HepG2 (cell line): ENCODE results near the gene FAM222B. TPM values are rescaled to one million over a fixed set of nuclear protein-coding genes. Genes with fewer than 3 reads are reported as not detected.

Source experiments
- BHLHE40 ChIP-seq: IDR thresholded peaks from 2 replicates; pipeline ENCODE4 v1.6.1; 2011; ENCODE audit warnings: low read length, improper control_type of control experiment
- GZF1 ChIP-seq: sonication (generic); formaldehyde crosslinking; IDR thresholded peaks from 2 replicates; pipeline ENCODE4 v1.5.1; 2020; ENCODE audit warnings: mild to moderate bottlenecking, missing genetic modification reagents
- NAIF1 ChIP-seq: sonication (generic); formaldehyde crosslinking; IDR thresholded peaks from 2 replicates; pipeline ENCODE4 v1.5.0; 2020; ENCODE audit warnings: mild to moderate bottlenecking, missing genetic modification reagents, borderline replicate concordance
- RAD21 ChIP-seq: fragments of 450-650 bp; formaldehyde crosslinking; IDR thresholded peaks from 2 replicates; pipeline ENCODE4 v1.5.0; 2020; ENCODE audit warnings: mild to moderate bottlenecking
- RARA ChIP-seq: IDR thresholded peaks from 2 replicates; pipeline ENCODE4 v1.6.1; 2016; ENCODE audit warnings: missing genetic modification reagents, missing compliant biosample characterization
- SIX1 ChIP-seq: sonication (generic); formaldehyde crosslinking; IDR thresholded peaks from 2 replicates; pipeline ENCODE4 v1.4.0; 2020; ENCODE audit warnings: missing genetic modification reagents, borderline replicate concordance
- SYNCRIP ChIP-seq: fragments of 200-400 bp; formaldehyde crosslinking; IDR thresholded peaks from 2 replicates; pipeline ENCODE4 v1.6.1; 2018; ENCODE audit warnings: mild to moderate bottlenecking, low read depth, low read length; ENCODE audit not compliant: insufficient read depth
- XRCC5 ChIP-seq: fragments of 200-400 bp; formaldehyde crosslinking; optimal IDR thresholded peaks from 2 replicates; pipeline ENCODE3; 2017; ENCODE audit warnings: mild to moderate bottlenecking, low read length
- ZNF350 ChIP-seq: sonication (generic); formaldehyde crosslinking; IDR thresholded peaks from 2 replicates; pipeline ENCODE4 v1.4.0; 2020; ENCODE audit warnings: mild to moderate bottlenecking, low read depth, missing genetic modification reagents, borderline replicate concordance
- ZNF607 ChIP-seq: sonication (generic); formaldehyde crosslinking; IDR thresholded peaks from 2 replicates; pipeline ENCODE4 v1.5.1; 2020; ENCODE audit warnings: missing genetic modification reagents, mild to moderate bottlenecking, borderline replicate concordance
- ZNF616 ChIP-seq: sonication (generic); formaldehyde crosslinking; IDR thresholded peaks from 2 replicates; pipeline ENCODE4 v1.5.0; 2020; ENCODE audit warnings: low read depth, mild to moderate bottlenecking, missing genetic modification reagents
- ZNF713 ChIP-seq: sonication (generic); formaldehyde crosslinking; IDR thresholded peaks from 2 replicates; pipeline ENCODE4 v1.4.0; 2020; ENCODE audit warnings: mild to moderate bottlenecking, missing genetic modification reagents
- ZNF749 ChIP-seq: sonication (generic); formaldehyde crosslinking; IDR thresholded peaks from 2 replicates; pipeline ENCODE4 v1.8.0; 2022; ENCODE audit warnings: mild to moderate bottlenecking, missing genetic modification reagents, moderate library complexity, borderline replicate concordance
- ZNF841 ChIP-seq: sonication (generic); formaldehyde crosslinking; IDR thresholded peaks from 2 replicates; pipeline ENCODE4 v1.8.1; 2023; ENCODE audit warnings: missing genetic modification reagents, borderline replicate concordance
- polyA plus RNA-seq, 8 experiments: library from polyadenylated mRNA; depleted of rRNA in 3 of 8; stranded (reverse) in 7 of 8; unstranded in 1 of 8; fragments of >200 nt; fragmentation: Illumina TruSeq in 4 of 8; extraction: Trizol in 4 of 8; gene quantifications; 2 replicates each; pipeline versions ENCODE4 v1.2.1 to v1.2.3, GENCODE V29; 2011 to 2016; ENCODE audit warnings: low read depth in 4 of 8, missing spikeins in 1 of 8, mixed read lengths in 1 of 8; ENCODE audit not compliant: insufficient read depth in 1 of 8
- total RNA-seq, 5 experiments: library from RNA; depleted of rRNA; stranded (reverse); fragments of >200 nt; fragmentation: Illumina TruSeq; extraction: Trizol; gene quantifications; 2 replicates each; pipeline ENCODE4 v1.2.3, GENCODE V29; 2016; ENCODE audit warnings: low read depth in 1 of 5
- TF ChIP-seq, protein P1 (sequence below): sonication (generic); formaldehyde crosslinking; IDR thresholded peaks from 2 replicates; pipeline ENCODE4 v1.5.0; 2020; ENCODE audit warnings: mild to moderate bottlenecking, missing genetic modification reagents, borderline replicate concordance
- TF ChIP-seq, protein P2 (sequence below): IDR thresholded peaks from 2 replicates; pipeline ENCODE4 v1.6.1; 2016; ENCODE audit warnings: control low read depth
- TF ChIP-seq, protein P3 (sequence below): sonication (generic); formaldehyde crosslinking; IDR thresholded peaks from 2 replicates; pipeline ENCODE4 v1.4.0; 2020; ENCODE audit warnings: missing genetic modification reagents, borderline replicate concordance

The FAM222B gene
- total and polyA plus RNA-seq, 2 of the 13 experiments (the other 11 are each of a cell fraction or from before 2014, with no cell fraction given) = 3.5 to 7.3 TPM

DNA sequence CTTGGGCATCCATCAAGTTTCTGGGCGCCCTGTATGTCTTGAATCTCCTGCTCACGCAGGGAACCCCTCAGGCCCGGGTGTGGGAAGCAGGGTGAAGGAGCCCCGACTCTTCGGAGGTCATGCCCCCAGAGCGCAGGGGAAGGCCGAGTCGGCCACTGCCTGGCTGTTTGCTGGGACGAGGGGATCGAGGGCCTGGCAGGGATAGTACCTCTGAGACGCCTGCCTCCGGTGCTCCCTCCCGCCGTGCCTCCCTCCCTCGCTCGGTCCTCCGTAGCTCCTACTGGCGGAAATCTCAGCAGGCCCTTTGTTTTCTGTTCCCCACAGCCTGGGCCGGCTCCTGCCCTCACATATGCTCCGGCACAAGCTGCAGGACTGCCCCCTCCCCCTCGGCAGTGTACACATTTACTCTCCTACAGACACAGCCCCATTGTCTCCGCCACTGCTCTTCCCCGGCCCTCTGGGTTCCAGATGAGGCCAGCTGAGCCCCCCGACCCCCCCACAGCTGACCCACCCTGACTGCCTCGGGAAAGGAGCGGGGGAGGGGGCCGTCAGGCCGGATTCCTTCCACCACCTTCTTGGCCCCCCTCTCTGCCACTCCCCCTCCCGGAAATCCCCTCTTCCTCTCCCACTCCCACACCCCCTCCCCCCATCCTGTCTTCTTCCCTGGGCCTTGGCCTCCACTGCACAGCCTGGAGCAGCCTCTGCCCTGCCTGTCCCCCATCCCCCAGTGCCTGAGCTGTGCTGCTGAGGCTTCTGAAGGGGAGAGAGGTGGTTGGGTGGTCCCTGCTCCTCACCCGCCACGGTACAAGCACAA lies 97.4 kb downstream of the FAM222B start (continued):
- TF ChIP-seq, protein P1, sequence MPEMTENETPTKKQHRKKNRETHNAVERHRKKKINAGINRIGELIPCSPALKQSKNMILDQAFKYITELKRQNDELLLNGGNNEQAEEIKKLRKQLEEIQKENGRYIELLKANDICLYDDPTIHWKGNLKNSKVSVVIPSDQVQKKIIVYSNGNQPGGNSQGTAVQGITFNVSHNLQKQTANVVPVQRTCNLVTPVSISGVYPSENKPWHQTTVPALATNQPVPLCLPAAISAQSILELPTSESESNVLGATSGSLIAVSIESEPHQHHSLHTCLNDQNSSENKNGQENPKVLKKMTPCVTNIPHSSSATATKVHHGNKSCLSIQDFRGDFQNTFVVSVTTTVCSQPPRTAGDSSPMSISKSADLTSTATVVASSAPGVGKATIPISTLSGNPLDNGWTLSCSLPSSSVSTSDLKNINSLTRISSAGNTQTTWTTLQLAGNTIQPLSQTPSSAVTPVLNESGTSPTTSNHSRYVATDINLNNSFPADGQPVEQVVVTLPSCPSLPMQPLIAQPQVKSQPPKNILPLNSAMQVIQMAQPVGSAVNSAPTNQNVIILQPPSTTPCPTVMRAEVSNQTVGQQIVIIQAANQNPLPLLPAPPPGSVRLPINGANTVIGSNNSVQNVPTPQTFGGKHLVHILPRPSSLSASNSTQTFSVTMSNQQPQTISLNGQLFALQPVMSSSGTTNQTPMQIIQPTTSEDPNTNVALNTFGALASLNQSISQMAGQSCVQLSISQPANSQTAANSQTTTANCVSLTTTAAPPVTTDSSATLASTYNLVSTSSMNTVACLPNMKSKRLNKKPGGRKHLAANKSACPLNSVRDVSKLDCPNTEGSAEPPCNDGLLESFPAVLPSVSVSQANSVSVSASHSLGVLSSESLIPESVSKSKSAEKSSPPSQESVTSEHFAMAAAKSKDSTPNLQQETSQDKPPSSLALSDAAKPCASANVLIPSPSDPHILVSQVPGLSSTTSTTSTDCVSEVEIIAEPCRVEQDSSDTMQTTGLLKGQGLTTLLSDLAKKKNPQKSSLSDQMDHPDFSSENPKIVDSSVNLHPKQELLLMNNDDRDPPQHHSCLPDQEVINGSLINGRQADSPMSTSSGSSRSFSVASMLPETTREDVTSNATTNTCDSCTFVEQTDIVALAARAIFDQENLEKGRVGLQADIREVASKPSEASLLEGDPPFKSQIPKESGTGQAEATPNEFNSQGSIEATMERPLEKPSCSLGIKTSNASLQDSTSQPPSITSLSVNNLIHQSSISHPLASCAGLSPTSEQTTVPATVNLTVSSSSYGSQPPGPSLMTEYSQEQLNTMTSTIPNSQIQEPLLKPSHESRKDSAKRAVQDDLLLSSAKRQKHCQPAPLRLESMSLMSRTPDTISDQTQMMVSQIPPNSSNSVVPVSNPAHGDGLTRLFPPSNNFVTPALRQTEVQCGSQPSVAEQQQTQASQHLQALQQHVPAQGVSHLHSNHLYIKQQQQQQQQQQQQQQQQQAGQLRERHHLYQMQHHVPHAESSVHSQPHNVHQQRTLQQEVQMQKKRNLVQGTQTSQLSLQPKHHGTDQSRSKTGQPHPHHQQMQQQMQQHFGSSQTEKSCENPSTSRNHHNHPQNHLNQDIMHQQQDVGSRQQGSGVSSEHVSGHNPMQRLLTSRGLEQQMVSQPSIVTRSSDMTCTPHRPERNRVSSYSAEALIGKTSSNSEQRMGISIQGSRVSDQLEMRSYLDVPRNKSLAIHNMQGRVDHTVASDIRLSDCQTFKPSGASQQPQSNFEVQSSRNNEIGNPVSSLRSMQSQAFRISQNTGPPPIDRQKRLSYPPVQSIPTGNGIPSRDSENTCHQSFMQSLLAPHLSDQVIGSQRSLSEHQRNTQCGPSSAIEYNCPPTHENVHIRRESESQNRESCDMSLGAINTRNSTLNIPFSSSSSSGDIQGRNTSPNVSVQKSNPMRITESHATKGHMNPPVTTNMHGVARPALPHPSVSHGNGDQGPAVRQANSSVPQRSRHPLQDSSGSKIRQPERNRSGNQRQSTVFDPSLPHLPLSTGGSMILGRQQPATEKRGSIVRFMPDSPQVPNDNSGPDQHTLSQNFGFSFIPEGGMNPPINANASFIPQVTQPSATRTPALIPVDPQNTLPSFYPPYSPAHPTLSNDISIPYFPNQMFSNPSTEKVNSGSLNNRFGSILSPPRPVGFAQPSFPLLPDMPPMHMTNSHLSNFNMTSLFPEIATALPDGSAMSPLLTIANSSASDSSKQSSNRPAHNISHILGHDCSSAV = no peak
- TF ChIP-seq NAIF1 (peak; percentile 52; the same call in 1 of the 2 replicates), RARA (CRISPR knock-in tag) (peak; percentile 65), ZNF607 (no peak; the same call in 1 of the 2 replicates), ZNF749 (no peak), ZNF616 (0 out of 2 replicates have a peak, but pooled peaks have one; percentile 65), ZNF350 (no peak), ZNF841 (no peak), XRCC5 (no peak), SIX1 (CRISPR knock-in tag) (no peak), RAD21 (CRISPR knock-in tag) (no peak; the same call in 1 of the 2 replicates), ZNF713 (CRISPR knock-in tag) (no peak), SYNCRIP (no peak), BHLHE40 (no peak), GZF1 (CRISPR knock-in tag) (0 out of 2 replicates have a peak, but pooled peaks have one; percentile 24)
- TF ChIP-seq, protein P2, sequence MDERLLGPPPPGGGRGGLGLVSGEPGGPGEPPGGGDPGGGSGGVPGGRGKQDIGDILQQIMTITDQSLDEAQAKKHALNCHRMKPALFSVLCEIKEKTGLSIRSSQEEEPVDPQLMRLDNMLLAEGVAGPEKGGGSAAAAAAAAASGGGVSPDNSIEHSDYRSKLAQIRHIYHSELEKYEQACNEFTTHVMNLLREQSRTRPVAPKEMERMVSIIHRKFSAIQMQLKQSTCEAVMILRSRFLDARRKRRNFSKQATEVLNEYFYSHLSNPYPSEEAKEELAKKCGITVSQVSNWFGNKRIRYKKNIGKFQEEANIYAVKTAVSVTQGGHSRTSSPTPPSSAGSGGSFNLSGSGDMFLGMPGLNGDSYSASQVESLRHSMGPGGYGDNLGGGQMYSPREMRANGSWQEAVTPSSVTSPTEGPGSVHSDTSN = no peak
- TF ChIP-seq, protein P3, sequence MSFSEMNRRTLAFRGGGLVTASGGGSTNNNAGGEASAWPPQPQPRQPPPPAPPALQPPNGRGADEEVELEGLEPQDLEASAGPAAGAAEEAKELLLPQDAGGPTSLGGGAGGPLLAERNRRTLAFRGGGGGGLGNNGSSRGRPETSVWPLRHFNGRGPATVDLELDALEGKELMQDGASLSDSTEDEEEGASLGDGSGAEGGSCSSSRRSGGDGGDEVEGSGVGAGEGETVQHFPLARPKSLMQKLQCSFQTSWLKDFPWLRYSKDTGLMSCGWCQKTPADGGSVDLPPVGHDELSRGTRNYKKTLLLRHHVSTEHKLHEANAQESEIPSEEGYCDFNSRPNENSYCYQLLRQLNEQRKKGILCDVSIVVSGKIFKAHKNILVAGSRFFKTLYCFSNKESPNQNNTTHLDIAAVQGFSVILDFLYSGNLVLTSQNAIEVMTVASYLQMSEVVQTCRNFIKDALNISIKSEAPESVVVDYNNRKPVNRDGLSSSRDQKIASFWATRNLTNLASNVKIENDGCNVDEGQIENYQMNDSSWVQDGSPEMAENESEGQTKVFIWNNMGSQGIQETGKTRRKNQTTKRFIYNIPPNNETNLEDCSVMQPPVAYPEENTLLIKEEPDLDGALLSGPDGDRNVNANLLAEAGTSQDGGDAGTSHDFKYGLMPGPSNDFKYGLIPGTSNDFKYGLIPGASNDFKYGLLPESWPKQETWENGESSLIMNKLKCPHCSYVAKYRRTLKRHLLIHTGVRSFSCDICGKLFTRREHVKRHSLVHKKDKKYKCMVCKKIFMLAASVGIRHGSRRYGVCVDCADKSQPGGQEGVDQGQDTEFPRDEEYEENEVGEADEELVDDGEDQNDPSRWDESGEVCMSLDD (CRISPR knock-in tag) = no peak
